Transverse colon (tissue), 4 donors: Measurements from ENCODE around the gene ECSIT.

Source experiments
- POLR2A ChIP-seq: fragments of 450-650 bp; IDR thresholded peaks from one replicate; pipeline ENCODE4 v1.6.1; 2016; ENCODE audit warnings: antibody characterized with exemption, mild to moderate bottlenecking, moderate library complexity
- POLR2AphosphoS5 ChIP-seq, 3 donors: sonication (generic); formaldehyde crosslinking; IDR thresholded peaks; one replicate each; pipeline ENCODE4 v1.6.1; 2016; ENCODE audit warnings: antibody characterized with exemption in 3 of 3
- TF ChIP-seq, protein P1 (sequence below), 5 experiments: fragments of 200-600 bp in 3 of 5; fragments of 450-650 bp in 2 of 5; sonication (generic) in 3 of 5; IDR thresholded peaks; 1 replicate in 2 of 5; 2 replicates in 3 of 5; pipeline ENCODE4 v1.5.1; 2016 to 2017; ENCODE audit warnings: antibody characterized with exemption in 5 of 5, inconsistent platforms in 3 of 5, mild to moderate bottlenecking in 2 of 5, moderate library complexity in 1 of 5

- TF ChIP-seq POLR2A (no peak), POLR2AphosphoS5 (IDR thresholded peaks at IDR 0.05) (no peak)
- TF ChIP-seq, protein P1, sequence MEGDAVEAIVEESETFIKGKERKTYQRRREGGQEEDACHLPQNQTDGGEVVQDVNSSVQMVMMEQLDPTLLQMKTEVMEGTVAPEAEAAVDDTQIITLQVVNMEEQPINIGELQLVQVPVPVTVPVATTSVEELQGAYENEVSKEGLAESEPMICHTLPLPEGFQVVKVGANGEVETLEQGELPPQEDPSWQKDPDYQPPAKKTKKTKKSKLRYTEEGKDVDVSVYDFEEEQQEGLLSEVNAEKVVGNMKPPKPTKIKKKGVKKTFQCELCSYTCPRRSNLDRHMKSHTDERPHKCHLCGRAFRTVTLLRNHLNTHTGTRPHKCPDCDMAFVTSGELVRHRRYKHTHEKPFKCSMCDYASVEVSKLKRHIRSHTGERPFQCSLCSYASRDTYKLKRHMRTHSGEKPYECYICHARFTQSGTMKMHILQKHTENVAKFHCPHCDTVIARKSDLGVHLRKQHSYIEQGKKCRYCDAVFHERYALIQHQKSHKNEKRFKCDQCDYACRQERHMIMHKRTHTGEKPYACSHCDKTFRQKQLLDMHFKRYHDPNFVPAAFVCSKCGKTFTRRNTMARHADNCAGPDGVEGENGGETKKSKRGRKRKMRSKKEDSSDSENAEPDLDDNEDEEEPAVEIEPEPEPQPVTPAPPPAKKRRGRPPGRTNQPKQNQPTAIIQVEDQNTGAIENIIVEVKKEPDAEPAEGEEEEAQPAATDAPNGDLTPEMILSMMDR (IDR thresholded peaks at IDR 0.05): no peak
Measured at GRCh38 chr19:11456659-11457058, 72.3 kb downstream of the ECSIT start.
